HUES6 (cell line): ENCODE results near the gene TSPAN15.

Source experiments
- H3K27ac ChIP-seq: 2 replicates; pipeline ENCODE4 v1.7.0; 2013; ENCODE audit warnings: low read depth, mild to moderate bottlenecking, low read length, inconsistent platforms
- H3K27me3 ChIP-seq: 2 replicates; pipeline ENCODE4 v1.6.1; 2013; ENCODE audit warnings: low read length; ENCODE audit not compliant: control insufficient read depth, insufficient read depth
- H3K36me3 ChIP-seq: 2 replicates; pipeline ENCODE4 v1.6.1; 2013; ENCODE audit warnings: low read length; ENCODE audit not compliant: control insufficient read depth, insufficient read depth
- H3K4me1 ChIP-seq: 2 replicates; pipeline ENCODE4 v1.6.1; 2013; ENCODE audit warnings: low read length; ENCODE audit not compliant: control insufficient read depth, insufficient read depth
- H3K4me3 ChIP-seq: 2 replicates; pipeline ENCODE4 v1.5.1; 2013; ENCODE audit warnings: low read depth, low read length
- H3K9ac ChIP-seq: one replicate; pipeline ENCODE4 v1.6.1; 2013; ENCODE audit warnings: mild to moderate bottlenecking, low read length
- H3K9me3 ChIP-seq: 2 replicates; pipeline ENCODE4 v1.6.1; 2013; ENCODE audit warnings: low read depth, low read length; ENCODE audit not compliant: control insufficient read depth, insufficient read depth

Gene TSPAN15

DNA sequence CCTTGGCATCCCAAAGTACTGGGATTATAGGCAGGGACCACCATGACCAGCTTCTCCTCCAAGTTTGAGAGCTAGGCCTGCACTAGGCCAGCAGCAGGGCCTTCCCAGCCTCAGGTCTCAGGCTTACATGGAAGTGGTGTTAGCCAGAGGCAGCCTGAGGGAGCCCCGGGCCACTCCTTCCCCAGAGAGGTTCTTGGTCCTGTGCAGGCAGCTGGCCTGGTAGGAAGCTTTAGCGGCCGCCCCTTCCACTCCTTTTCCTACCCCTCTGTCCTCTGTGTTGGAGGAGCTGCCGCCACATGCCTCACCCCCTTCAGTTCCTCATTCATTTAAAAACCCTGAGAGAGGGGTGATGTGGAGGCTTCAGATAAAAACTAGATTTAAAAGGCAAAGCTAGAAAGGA is 40.3 kb downstream of the TSPAN15 start:
- peaks cover 5% of the 10 kb centered on the region; the same call in 1 of the 2 replicates for H3K4me1 ChIP-seq
- H3K36me3 ChIP-seq, result no peaks in the 10 kb centered on the region
- H3K4me3 ChIP-seq, result no peak overlapping the region
- no peak overlapping the region for H3K9ac ChIP-seq
- no peak overlapping the region for H3K27ac ChIP-seq
- H3K27me3 ChIP-seq, result no peaks in the 10 kb centered on the region
- H3K9me3 ChIP-seq, result peaks cover 32% of the 10 kb centered on the region

DNA sequence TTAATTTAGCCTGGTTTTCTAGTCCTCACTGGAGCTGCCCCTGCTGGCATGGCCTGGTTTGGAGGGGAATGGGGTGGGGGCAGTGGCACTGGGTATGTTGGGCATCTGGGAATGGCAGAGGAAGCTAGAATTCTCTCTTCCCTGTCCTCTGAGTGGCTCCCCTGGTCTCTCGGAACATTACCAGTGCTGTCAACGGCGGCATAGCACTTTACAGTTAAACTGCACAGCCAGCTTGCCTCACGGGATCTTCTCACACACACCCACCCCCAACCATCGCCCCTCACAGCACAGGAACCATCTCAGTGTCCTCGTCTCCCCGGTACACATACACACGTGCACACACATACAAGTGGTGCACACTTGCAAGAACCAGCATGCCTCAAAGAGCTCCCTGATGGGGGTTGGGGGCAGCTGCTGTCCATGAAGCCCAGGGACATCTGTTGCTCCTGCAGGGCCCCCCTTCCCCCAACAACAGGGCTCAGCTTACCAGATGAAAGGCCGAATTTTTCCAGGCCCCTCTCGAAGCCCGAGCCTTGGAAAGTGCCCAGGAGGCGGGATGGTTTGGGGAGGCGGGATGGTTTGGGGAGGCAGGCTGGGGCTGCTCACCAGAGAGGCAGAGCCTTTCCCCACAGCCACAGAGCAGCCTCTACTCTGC is 41.0 kb downstream of the TSPAN15 start:
- no peaks in the 10 kb centered on the region for H3K36me3 ChIP-seq

DNA sequence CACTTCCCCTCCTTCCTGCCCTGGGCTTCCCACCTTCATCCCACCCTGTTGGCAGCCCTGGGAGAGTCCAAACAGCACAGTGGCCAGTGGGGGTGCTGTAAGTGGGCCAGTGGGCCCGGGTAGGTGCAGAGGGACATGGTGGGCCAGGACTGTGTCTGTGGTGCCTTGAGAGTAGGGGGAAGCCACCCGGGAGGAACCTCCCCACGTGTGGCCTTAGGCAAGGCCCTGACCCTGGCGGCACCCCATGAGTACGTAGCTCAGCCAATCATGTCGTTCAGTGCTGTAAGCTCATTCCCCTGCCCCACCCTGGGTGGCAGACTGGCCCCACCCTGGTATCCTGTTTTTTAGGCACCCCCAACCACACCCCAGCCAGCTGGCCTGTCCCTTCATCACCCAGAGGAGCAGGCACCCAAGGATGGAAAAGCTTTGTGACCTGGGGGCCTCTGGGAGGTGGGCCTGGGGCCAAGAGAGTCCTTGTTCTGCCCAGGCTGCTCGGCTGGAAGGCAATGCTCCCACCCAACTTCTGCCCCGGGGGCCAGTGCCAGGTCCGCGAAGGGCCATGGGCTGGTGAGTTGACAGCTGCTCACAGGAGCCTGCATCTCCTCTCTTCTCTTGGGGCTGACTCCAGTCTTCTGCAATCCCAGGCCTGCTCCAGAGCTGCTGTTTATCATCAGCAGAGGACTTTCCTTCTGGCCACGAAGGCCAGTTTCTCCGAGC is 41.6 kb downstream of the TSPAN15 start:
- Histone ChIP-seq H3K9me3 (peaks cover 23% of the 10 kb centered on the region), H3K27me3 (no peaks in the 10 kb centered on the region), H3K4me3 (no peak overlapping the region), H3K27ac (no peak overlapping the region), H3K36me3 (no peaks in the 10 kb centered on the region), H3K9ac (no peak overlapping the region), H3K4me1 (peaks cover 5% of the 10 kb centered on the region; the same call in 1 of the 2 replicates)

More for the DNA sequence above, 41.0 kb downstream of the TSPAN15 start:
- H3K4me1 ChIP-seq, result peaks cover 5% of the 10 kb centered on the region; the same call in 1 of the 2 replicates
- no peaks in the 10 kb centered on the region for H3K27me3 ChIP-seq
- no peak overlapping the region for H3K27ac ChIP-seq
- H3K4me3 ChIP-seq, result no peak overlapping the region
- H3K9me3 ChIP-seq, result peaks cover 30% of the 10 kb centered on the region
- no peak overlapping the region for H3K9ac ChIP-seq

DNA sequence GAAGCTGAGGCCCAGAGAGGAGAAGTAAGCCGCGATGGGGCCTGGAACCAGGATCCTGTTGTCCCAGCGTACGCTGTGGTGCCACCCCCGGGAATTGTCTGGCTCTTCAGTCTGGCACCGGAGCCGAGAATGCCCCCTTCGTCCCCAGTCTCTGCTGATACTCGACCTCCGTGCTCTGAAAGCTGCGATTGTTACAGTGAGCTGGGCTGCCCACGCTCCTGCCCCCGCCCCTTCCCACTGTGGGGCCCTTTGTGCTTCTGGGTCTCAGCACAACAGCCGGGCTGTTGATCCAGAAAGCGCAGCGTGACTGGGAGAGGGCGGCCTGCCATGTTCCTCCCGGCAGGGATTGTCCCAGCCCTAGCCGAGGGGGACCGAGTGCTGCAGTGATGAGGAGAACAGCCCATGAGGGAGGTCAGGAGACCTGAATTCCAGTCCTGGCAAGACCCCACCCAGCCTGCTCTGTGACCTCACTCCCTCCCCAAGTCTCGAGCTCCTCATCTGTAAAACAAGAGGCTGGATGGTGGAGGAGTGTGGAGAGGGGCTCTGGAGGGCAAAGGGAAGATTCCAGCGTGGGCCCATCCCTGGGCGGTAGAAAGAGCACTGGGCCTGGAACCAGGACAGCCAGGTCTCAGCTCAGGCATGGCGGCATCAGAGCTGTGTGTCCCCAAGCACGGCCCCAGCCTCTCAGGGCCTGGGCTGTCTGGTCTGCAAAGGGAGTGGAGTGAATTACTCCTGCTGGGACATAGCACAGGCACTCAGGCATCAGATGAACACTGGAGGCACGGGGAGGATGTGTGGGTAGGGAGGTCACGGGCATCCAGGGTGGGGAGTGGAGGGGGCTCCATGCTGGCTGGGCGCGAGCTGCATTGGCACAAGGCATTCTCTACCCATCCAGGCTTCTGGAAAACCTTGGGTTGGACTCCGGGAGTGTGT is 43.6 kb downstream of the TSPAN15 start:
- Histone ChIP-seq H3K27me3 (no peaks in the 10 kb centered on the region), H3K9me3 (peaks cover 5% of the 10 kb centered on the region; the same call in 1 of the 2 replicates)

DNA sequence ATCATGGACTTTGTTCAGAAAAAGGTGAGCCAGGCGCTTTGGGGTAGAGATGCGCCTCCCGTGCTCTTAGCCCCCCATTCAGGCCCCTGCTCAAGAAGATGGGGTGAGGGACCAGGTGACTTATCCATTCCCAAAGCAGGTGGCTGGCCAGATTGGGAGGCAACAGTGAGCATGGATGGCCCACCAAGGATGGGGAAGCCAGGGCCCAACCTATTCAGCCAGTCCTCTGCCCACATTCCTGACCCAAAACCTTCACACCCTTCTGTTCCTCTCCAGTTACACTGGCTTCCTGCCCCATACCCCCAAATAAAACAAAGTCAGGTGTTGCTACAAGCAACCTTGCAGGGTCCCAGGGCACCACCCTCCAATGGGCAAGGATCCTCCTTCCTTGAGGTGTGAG is 44.4 kb downstream of the TSPAN15 start:
- H3K36me3 ChIP-seq, result no peaks in the 10 kb centered on the region
- H3K4me3 ChIP-seq, result no peak overlapping the region
- no peak overlapping the region for H3K9ac ChIP-seq
- no peaks in the 10 kb centered on the region for H3K27me3 ChIP-seq
- H3K27ac ChIP-seq, result no peak overlapping the region
- no peaks in the 10 kb centered on the region for H3K9me3 ChIP-seq
- peaks cover 5% of the 10 kb centered on the region; the same call in 1 of the 2 replicates for H3K4me1 ChIP-seq

More for the DNA sequence above, 43.6 kb downstream of the TSPAN15 start:
- H3K27ac ChIP-seq, result no peak overlapping the region
- H3K4me3 ChIP-seq, result no peak overlapping the region
- no peak overlapping the region for H3K9ac ChIP-seq
- H3K4me1 ChIP-seq, result peaks cover 5% of the 10 kb centered on the region; the same call in 1 of the 2 replicates
- H3K36me3 ChIP-seq, result no peaks in the 10 kb centered on the region

DNA sequence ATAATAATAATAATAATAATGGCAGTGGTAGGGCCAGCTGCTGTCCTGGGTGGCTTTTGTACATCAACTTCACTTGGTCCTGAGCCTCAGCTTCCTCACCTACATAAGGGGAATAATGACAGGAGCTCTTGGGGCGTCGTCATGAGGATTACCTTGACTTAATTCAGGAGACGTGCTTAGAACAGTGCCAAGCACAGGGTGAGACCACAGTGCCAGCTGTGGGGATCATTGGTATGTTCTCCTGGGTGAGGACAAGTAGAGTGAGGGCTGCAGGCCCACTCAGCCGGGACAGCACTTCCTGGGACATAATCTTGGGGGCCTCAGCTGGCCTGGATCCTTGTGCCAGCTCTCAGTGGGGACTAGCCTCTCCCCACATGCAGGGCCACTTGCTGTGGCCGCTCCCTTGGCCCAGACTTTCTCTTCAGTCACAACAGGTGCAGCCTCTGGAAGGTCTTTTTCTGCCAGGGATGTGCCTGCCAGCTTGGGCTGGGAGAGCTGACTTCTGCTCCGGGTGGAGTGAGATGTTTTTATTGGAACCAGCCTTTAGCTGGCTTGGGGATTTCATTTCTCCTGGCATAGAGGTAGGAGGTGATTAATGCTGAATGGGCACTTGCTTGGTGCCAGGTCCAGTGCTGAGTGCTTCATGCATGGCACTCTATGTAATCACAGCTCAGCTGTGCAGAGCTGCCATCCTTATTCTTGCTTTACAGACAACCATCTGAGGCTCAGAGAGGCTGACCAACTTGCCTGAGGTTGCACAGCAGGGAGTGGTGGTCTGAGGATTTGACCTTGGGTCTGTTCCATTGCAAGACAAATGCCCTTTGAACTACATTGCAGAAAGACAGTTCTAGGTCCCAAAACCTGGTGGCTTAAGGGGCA is 45.3 kb downstream of the TSPAN15 start:
- Histone ChIP-seq H3K36me3 (no peaks in the 10 kb centered on the region), H3K9me3 (no peaks in the 10 kb centered on the region), H3K27me3 (no peaks in the 10 kb centered on the region), H3K4me1 (peaks cover 5% of the 10 kb centered on the region; the same call in 1 of the 2 replicates), H3K4me3 (no peak overlapping the region), H3K9ac (no peak overlapping the region), H3K27ac (no peak overlapping the region)

DNA sequence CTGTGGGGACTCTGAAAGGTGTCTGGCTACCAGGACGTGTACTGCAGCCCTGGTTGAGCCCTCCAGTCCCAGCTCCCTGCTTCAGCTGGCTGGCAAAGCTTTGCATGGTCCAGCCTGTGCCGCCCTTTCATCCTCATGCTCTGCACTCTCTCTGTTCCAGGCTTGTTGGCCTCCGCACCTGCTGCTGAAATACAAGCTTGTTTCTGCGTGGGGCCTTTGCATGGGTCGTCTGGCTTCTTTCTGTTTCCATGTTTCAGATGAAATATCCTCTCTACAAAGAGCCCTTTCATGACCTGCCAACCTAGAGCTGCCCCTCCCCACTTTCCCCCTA is 45.9 kb downstream of the TSPAN15 start:
- H3K4me3 ChIP-seq, result no peak overlapping the region
- H3K9ac ChIP-seq, result no peak overlapping the region
- no peaks in the 10 kb centered on the region for H3K9me3 ChIP-seq
- no peaks in the 10 kb centered on the region for H3K27me3 ChIP-seq
- H3K4me1 ChIP-seq, result peaks cover 2% of the 10 kb centered on the region; the same call in 1 of the 2 replicates
- no peaks in the 10 kb centered on the region for H3K36me3 ChIP-seq
- no peak overlapping the region for H3K27ac ChIP-seq

DNA sequence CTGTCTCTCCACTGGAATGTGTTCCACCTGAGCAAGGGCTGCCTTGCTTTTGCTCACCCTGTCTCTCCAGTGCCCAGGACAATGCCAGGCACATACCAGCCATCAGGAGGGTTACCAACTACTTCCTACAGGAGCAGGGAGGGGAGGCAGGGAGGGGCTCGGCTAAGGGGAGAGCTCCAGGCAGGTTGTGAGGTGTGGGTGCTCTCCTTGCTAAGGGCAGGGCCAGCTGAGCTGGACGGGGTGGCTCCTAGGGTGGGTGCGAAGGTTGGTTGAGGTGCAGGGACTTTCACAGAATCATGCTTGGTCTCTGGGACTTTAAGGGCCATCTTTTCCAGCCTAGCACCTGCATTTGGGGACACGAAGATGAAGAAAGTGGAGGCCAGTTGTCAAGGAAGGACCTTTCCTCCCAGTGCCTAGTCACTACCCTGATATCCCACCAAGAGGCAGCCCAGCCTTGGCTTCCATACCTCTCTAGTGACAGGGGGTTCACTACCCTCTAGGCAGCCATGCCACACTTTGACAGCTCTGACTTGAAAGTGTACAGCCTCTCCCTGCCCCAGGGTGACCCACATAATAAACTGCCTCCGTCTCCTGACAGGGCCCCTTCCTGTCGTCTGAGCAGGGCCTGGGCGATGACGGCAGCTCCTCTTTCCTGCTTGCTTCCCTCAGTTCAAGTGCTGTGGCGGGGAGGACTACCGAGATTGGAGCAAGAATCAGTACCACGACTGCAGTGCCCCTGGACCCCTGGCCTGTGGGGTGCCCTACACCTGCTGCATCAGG is 46.5 kb downstream of the TSPAN15 start:
- Histone ChIP-seq H3K9ac (no peak overlapping the region), H3K4me1 (no peaks in the 10 kb centered on the region)

DNA sequence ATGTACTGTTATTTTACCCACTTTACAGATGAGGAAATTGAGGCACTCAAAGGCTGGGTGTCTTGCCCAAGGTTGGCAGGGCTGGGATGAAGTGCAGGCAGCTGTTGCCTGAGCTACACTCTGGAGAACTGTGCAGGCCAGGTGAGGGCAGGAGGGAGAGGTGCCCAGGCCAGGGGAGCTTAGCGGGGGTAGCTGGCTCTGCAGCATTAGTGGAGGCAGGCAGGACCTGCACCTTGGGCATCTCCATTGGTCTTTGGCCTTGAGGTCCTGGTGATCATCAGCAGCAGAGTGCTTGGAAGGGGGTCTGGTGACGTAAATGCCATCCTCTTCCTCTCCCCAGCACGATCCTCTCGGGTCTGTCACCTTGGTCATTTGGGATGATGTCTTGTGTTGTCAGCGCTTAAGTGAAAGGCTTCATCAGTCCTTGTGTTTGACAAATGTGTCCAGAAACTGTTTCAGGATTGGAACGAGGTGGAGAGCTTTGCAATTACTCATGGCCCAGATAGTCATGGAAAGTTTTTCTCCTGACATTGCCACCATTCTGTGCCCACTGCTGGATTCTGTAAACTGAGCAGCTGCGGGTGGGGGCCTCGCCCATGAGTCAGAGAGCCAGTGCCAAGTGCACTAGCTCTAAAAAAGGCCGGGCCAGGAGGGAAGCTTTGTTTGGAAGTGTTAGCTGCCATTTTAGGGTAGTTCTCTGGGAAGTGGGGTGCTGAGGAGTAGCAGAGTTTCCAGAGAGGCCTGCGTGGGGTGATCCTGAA is 47.6 kb downstream of the TSPAN15 start:
- no peaks in the 10 kb centered on the region for H3K36me3 ChIP-seq
- no peak overlapping the region for H3K27ac ChIP-seq
- no peaks in the 10 kb centered on the region for H3K4me1 ChIP-seq
- no peak overlapping the region for H3K9ac ChIP-seq
- H3K27me3 ChIP-seq, result no peaks in the 10 kb centered on the region
- no peak overlapping the region for H3K4me3 ChIP-seq
- H3K9me3 ChIP-seq, result no peaks in the 10 kb centered on the region

More for the DNA sequence above, 46.5 kb downstream of the TSPAN15 start:
- H3K27ac ChIP-seq, result no peak overlapping the region
- H3K9me3 ChIP-seq, result no peaks in the 10 kb centered on the region
- H3K36me3 ChIP-seq, result no peaks in the 10 kb centered on the region
- H3K4me3 ChIP-seq, result no peak overlapping the region
- H3K27me3 ChIP-seq, result no peaks in the 10 kb centered on the region
